Liver (tissue), 9 donors: Measurements from ENCODE around the gene DIPK1C. TPM values are rescaled to one million over a fixed set of nuclear protein-coding genes. Genes with fewer than 3 reads are reported as not detected.

Source experiments
- DNase-seq: peaks from one replicate; pipeline ENCODE4 v3.0.0-alpha.2; 2017; ENCODE audit warnings: low spot score
- H3K27ac ChIP-seq, 2 donors: one replicate each; pipeline ENCODE4 v1.7.0; 2013; ENCODE audit warnings: inconsistent platforms in 2 of 2, low read length in 2 of 2, control low read depth in 1 of 2, low read depth in 1 of 2, mild to moderate bottlenecking in 1 of 2
- H3K27me3 ChIP-seq, 4 donors: one replicate each; pipeline versions ENCODE4 v1.6.1 to v1.7.0; 2013; ENCODE audit warnings: low read length in 3 of 4, inconsistent platforms in 1 of 4, mild to moderate bottlenecking in 1 of 4, moderate library complexity in 1 of 4; ENCODE audit not compliant: control insufficient read depth in 4 of 4, insufficient read depth in 4 of 4
- H3K36me3 ChIP-seq, 4 donors: one replicate each; pipeline versions ENCODE4 v1.6.1 to v1.7.0; 2013; ENCODE audit warnings: low read length in 3 of 4, mild to moderate bottlenecking in 3 of 4, low read depth in 1 of 4, moderate library complexity in 1 of 4; ENCODE audit not compliant: control insufficient read depth in 4 of 4, insufficient read depth in 3 of 4
- H3K4me1 ChIP-seq, 4 donors: one replicate each; pipeline versions ENCODE4 v1.6.1 to v1.7.0; 2013; ENCODE audit warnings: low read length in 3 of 4, mild to moderate bottlenecking in 3 of 4, moderate library complexity in 1 of 4; ENCODE audit not compliant: control insufficient read depth in 4 of 4, insufficient read depth in 4 of 4
- H3K4me3 ChIP-seq, 3 donors: one replicate each; pipeline versions ENCODE4 v1.6.1 to v1.7.0; 2013; ENCODE audit warnings: low read length in 3 of 3, control low read depth in 1 of 3, low read depth in 1 of 3, mild to moderate bottlenecking in 1 of 3
- H3K9ac ChIP-seq, 2 donors: one replicate each; pipeline ENCODE4 v1.7.0; 2013; ENCODE audit warnings: low read length in 2 of 2, mild to moderate bottlenecking in 2 of 2, moderate library complexity in 2 of 2, control low read depth in 1 of 2, low read depth in 1 of 2
- H3K9me3 ChIP-seq, 4 donors: one replicate each; pipeline versions ENCODE4 v1.6.1 to v1.7.0; 2013; ENCODE audit warnings: low read length in 3 of 4; ENCODE audit not compliant: control insufficient read depth in 4 of 4
- CTCF ChIP-seq: fragments of 150-350 bp; IDR thresholded peaks from 2 replicates; pipeline ENCODE4 v1.5.1; 2017; ENCODE audit warnings: improper control_type of control experiment, low read depth, low read length; ENCODE audit not compliant: missing input control
- EGR1 ChIP-seq, 2 donors: IDR thresholded peaks; 2 replicates each; pipeline ENCODE4 v1.6.1; 2016 to 2018; ENCODE audit warnings: antibody characterized with exemption in 2 of 2, low read depth in 2 of 2
- FOXA1 ChIP-seq: IDR thresholded peaks from 2 replicates; pipeline ENCODE4 v1.6.1; 2016; ENCODE audit warnings: antibody characterized with exemption
- GABPA ChIP-seq, 2 donors: IDR thresholded peaks in 1 of 2; conservative IDR thresholded peaks in 1 of 2; 2 replicates each; pipeline ENCODE4 v1.6.1; 2016; ENCODE audit warnings: antibody characterized with exemption in 2 of 2, mild to moderate bottlenecking in 1 of 2, moderate library complexity in 1 of 2
- HNF4A ChIP-seq, 2 donors: conservative IDR thresholded peaks; 2 replicates each; pipeline ENCODE4 v1.6.1; 2016; ENCODE audit warnings: antibody characterized with exemption in 2 of 2, mild to moderate bottlenecking in 2 of 2
- HNF4G ChIP-seq: IDR thresholded peaks from 2 replicates; pipeline ENCODE4 v1.6.1; 2016; ENCODE audit warnings: antibody characterized with exemption
- JUND ChIP-seq, 2 donors: IDR thresholded peaks; 2 replicates each; pipeline ENCODE4 v1.6.1; 2016; ENCODE audit warnings: antibody characterized with exemption in 2 of 2
- NR2F2 ChIP-seq: IDR thresholded peaks from 2 replicates; pipeline ENCODE4 v1.6.1; 2016; ENCODE audit warnings: antibody characterized with exemption
- RAD21 ChIP-seq, 2 donors: IDR thresholded peaks; 2 replicates each; pipeline ENCODE4 v1.6.1; 2016; ENCODE audit warnings: antibody characterized with exemption in 2 of 2, mild to moderate bottlenecking in 2 of 2
- TAF1 ChIP-seq: conservative IDR thresholded peaks from 2 replicates; pipeline ENCODE4 v1.6.1; 2016; ENCODE audit warnings: antibody characterized with exemption, mild to moderate bottlenecking
- YY1 ChIP-seq: IDR thresholded peaks from 2 replicates; pipeline ENCODE4 v1.6.1; 2016; ENCODE audit warnings: antibody characterized with exemption, mild to moderate bottlenecking
- WGBS: extraction: QIAGEN DNeasy Blood & Tissue Kit; methylation state at CpG from one replicate; pipeline ENCODE4 v1.1.7; 2013; 5-methylcytosine and 5-hydroxymethylcytosine counted together
- polyA plus RNA-seq, 2 donors: library from polyadenylated mRNA; stranded (reverse) in 1 of 2; unstranded in 1 of 2; fragments of 200-250 nt in 1 of 2; fragments of >200 nt in 1 of 2; fragmentation: Nextera tagmentation in 1 of 2; extraction: Ambion mirVana in 1 of 2; gene quantifications; one replicate each; pipeline versions ENCODE4 v1.2.1 to v1.2.3, GENCODE V29; 2013 to 2015
- total RNA-seq, 2 donors: library from RNA; depleted of rRNA; stranded (reverse); fragments of >200 nt; gene quantifications; one replicate each; pipeline ENCODE4 v1.2.3, GENCODE V29; 2014
- TF ChIP-seq, protein P1 (sequence below): IDR thresholded peaks from 2 replicates; pipeline ENCODE4 v1.6.1; 2016; ENCODE audit warnings: antibody characterized with exemption
- TF ChIP-seq, protein P2 (sequence below): IDR thresholded peaks from 2 replicates; pipeline ENCODE4 v1.6.1; 2016; ENCODE audit warnings: antibody characterized with exemption, mild to moderate bottlenecking
- TF ChIP-seq, protein P3 (sequence below): IDR thresholded peaks from 2 replicates; pipeline ENCODE4 v1.6.1; 2016; ENCODE audit warnings: antibody characterized with exemption
- donor health status: healthy.
- donor health status: healthy.
- donor health status: healthy.
- donor health status: healthy.
- donor health status: healthy.

DIPK1C gene
- total and polyA plus RNA-seq, 4 donors, result 0.06 to 0.19 (median 0.08) TPM; not detected in 1

GRCh38 chr18:74463254-74463653 is 6.1 kb upstream of the DIPK1C start:
- no peak for DNase-seq
- H3K36me3 ChIP-seq, result no peaks in the 10 kb centered on the region
- no peak overlapping the region for H3K9ac ChIP-seq
- no peaks in the 10 kb centered on the region for H3K9me3 ChIP-seq
- WGBS, result 89% methylated on average over 8 of the region's 8 CpGs
- H3K4me1 ChIP-seq, result no peaks in the 10 kb centered on the region
- TF ChIP-seq, protein P1, sequence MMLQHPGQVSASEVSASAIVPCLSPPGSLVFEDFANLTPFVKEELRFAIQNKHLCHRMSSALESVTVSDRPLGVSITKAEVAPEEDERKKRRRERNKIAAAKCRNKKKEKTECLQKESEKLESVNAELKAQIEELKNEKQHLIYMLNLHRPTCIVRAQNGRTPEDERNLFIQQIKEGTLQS, result no peak
- no peak for TF ChIP-seq RAD21 (IDR thresholded peaks at IDR 0.05)
- no peak for TF ChIP-seq HNF4A (conservative IDR thresholded peaks at IDR 0.05)
- TF ChIP-seq CTCF, result no peak
- no peak for TF ChIP-seq YY1
- TF ChIP-seq EGR1 (IDR thresholded peaks at IDR 0.05; ENCODE audit: low read depth in 2 of 2), result no peak
- TF ChIP-seq, protein P2, sequence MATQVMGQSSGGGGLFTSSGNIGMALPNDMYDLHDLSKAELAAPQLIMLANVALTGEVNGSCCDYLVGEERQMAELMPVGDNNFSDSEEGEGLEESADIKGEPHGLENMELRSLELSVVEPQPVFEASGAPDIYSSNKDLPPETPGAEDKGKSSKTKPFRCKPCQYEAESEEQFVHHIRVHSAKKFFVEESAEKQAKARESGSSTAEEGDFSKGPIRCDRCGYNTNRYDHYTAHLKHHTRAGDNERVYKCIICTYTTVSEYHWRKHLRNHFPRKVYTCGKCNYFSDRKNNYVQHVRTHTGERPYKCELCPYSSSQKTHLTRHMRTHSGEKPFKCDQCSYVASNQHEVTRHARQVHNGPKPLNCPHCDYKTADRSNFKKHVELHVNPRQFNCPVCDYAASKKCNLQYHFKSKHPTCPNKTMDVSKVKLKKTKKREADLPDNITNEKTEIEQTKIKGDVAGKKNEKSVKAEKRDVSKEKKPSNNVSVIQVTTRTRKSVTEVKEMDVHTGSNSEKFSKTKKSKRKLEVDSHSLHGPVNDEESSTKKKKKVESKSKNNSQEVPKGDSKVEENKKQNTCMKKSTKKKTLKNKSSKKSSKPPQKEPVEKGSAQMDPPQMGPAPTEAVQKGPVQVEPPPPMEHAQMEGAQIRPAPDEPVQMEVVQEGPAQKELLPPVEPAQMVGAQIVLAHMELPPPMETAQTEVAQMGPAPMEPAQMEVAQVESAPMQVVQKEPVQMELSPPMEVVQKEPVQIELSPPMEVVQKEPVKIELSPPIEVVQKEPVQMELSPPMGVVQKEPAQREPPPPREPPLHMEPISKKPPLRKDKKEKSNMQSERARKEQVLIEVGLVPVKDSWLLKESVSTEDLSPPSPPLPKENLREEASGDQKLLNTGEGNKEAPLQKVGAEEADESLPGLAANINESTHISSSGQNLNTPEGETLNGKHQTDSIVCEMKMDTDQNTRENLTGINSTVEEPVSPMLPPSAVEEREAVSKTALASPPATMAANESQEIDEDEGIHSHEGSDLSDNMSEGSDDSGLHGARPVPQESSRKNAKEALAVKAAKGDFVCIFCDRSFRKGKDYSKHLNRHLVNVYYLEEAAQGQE, result no peak
- TF ChIP-seq GABPA (IDR thresholded peaks at IDR 0.05 in 1 of 2, conservative IDR thresholded peaks at IDR 0.05 in 1 of 2), result no peak
- TF ChIP-seq, protein P3, sequence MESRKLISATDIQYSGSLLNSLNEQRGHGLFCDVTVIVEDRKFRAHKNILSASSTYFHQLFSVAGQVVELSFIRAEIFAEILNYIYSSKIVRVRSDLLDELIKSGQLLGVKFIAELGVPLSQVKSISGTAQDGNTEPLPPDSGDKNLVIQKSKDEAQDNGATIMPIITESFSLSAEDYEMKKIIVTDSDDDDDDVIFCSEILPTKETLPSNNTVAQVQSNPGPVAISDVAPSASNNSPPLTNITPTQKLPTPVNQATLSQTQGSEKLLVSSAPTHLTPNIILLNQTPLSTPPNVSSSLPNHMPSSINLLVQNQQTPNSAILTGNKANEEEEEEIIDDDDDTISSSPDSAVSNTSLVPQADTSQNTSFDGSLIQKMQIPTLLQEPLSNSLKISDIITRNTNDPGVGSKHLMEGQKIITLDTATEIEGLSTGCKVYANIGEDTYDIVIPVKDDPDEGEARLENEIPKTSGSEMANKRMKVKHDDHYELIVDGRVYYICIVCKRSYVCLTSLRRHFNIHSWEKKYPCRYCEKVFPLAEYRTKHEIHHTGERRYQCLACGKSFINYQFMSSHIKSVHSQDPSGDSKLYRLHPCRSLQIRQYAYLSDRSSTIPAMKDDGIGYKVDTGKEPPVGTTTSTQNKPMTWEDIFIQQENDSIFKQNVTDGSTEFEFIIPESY, result no peak
- TF ChIP-seq NR2F2, result no peak
- TF ChIP-seq FOXA1, result no peak
- TF ChIP-seq JUND (IDR thresholded peaks at IDR 0.05), result no peak
- H3K27me3 ChIP-seq, result no peaks in the 10 kb centered on the region
- H3K27ac ChIP-seq, result no peak overlapping the region
- H3K4me3 ChIP-seq, result no peak overlapping the region

GRCh38 chr18:74460825-74461224 is 3.7 kb upstream of the DIPK1C start:
- H3K4me3 ChIP-seq, result no peak overlapping the region
- H3K9me3 ChIP-seq, result no peaks in the 10 kb centered on the region
- H3K27me3 ChIP-seq, result peaks cover 0 to 7% (median 0%) of the 10 kb centered on the region in 4 donors
- no peak for TF ChIP-seq FOXA1
- TF ChIP-seq HNF4G, result no peak
- TF ChIP-seq, protein P1, result no peak
- TF ChIP-seq TAF1, result no peak
- no peak for TF ChIP-seq CTCF
- DNase-seq, result no peak
- no peak overlapping the region for H3K9ac ChIP-seq
- H3K4me1 ChIP-seq, result peaks cover 7 to 20% (median 11%) of the 10 kb centered on the region in 4 donors
- H3K27ac ChIP-seq, result no peak overlapping the region
- no peaks in the 10 kb centered on the region for H3K36me3 ChIP-seq
- 92% methylated on average over 7 of the region's 7 CpGs for WGBS
